GM08714 (cell line): ENCODE measurements around the gene PAQR4.
"Not testable (repeated sequence)": the region's sequence is repeated elsewhere in the genome, so short reads cannot be mapped to it uniquely, and the experiment has no call there.

Source experiments
- H3K4me3 ChIP-seq: fragments of 200-500 bp; sonication (Bioruptor generic); 2 replicates; pipeline ENCODE4 v1.5.1; 2014; ENCODE audit warnings: mild to moderate bottlenecking, low read length, inconsistent platforms
- ZNF274 ChIP-seq: IDR thresholded peaks from 2 replicates; pipeline ENCODE4 v1.6.1; 2012; ENCODE audit warnings: mild to moderate bottlenecking, low read depth, low read length

PAQR4 gene

DNA sequence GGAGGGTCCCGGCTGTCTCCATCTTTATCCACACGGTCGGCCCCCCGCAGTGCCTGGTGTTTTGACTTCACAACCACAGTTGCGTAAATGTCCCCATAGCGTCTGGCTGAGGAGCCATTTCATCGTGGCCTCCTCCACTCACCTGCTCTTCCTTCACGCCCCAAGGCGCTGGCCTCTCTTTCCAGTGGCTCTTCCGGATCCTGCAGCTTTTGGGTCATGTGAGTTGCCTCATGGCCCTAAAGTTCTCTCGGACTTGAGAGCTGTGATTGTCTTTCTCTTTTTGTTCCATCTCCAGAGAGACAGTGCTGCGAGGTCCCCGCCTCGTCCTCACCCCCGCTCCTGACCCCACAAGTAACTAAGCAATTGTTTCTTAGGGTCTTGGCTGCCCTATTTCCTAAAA, 34.7 kb upstream of the PAQR4 start:
- TF ChIP-seq ZNF274: no peak
- no peak overlapping the region for H3K4me3 ChIP-seq

DNA sequence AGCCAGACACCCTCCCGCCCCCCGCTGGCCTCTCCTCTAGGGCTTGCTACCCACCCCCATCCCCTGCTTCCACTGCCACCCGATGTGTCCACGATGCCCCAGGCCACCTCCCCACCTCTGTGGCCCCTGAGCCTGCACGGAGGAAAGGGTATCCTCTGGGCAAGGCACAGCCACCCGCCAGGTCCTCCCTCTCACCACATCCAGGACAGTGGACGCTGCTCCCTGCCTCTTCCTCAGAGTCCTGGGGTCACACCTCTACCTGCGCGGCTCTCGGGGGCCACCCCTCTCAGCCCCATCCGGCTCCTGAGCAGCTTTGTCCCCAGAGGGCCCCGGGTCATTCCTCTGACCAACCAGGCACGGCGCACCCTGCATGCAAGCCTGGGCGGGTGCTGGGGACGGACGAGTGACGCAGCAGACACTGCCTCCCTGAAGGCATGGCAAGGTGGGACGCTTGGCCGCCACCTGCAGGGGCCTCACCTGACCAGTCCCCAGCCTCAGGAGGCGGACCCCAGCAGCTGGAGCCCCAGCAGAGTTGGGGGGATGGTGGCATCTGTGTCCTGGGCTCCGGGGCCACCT, 32.6 kb upstream of the PAQR4 start:
- no peak overlapping the region for H3K4me3 ChIP-seq
- TF ChIP-seq ZNF274: no peak

DNA sequence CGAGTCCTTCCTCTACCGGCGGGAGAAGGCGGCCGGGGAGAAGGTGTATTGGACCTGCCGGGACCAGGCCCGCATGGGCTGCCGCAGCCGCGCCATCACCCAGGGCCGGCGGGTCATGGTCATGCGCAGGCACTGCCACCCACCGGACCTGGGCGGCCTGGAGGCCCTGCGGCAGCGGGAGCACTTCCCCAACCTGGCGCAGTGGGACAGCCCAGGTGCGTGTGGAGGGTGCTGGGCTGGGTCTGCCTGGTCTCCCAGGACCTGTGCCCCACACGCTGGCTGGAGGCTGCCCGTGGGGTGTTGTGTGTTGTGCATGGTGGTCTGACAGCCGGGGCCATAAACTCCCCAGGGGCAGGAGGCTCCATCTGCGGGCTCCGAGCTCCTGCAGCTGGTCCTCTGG, 32.0 kb upstream of the PAQR4 start:
- TF ChIP-seq ZNF274: no peak
- no peak overlapping the region for H3K4me3 ChIP-seq

DNA sequence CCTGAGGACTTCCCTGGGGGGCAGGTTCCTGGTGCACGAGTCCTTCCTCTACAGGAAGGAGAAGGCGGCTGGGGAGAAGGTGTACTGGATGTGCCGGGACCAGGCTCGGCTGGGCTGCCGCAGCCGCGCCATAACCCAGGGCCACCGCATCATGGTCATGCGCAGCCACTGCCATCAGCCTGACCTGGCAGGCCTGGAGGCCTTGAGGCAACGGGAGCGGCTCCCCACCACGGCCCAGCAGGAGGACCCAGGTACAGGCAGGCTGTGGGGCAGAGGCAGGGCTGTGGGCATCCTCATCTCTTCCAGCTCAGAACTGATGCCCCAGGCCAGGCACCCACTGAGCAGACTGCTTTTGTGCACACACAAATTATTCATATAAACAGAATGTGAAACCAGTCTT, 30.9 kb upstream of the PAQR4 start:
- no peak overlapping the region for H3K4me3 ChIP-seq
- no peak for TF ChIP-seq ZNF274

DNA sequence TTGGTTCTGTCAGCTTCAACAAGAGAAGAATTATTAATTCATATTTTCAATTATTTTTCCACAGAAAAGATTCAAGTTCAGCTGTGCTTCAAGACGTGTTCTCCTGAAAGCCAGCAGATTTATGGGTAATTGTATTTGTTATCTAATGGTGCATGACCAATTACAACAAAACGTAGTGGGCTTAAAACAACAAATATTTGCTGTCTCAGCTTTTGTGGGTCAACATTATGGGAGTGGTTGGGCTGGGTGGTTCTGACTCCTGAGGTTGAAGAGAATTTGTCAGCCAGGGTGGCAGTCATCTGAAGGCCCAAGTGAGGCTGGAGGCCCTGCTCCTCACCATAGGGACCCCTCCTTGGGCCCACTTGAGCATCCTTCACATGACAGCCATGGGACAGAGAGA, 29.2 kb upstream of the PAQR4 start:
- H3K4me3 ChIP-seq: no peak overlapping the region
- TF ChIP-seq ZNF274: no peak

DNA sequence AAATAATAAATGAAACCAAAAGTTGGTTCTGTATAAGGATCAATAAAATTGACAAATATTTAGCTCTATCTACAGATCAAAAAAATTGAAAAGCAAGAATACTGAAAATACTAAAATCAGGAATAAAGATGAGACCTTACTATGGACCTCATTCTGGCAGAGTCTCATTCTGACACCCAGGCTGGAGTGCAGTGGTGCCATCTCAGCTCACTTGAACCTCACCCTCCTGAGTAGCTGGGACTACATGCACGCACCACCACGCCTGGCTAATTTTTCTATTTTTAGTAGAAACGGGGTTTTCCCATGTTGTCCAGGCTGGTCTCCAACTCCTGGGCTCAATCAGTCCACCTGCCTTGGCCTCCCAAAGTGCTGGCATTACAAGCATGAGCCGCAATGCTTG, 27.1 kb upstream of the PAQR4 start:
- H3K4me3 ChIP-seq: no peak overlapping the region
- TF ChIP-seq ZNF274: no peak

DNA sequence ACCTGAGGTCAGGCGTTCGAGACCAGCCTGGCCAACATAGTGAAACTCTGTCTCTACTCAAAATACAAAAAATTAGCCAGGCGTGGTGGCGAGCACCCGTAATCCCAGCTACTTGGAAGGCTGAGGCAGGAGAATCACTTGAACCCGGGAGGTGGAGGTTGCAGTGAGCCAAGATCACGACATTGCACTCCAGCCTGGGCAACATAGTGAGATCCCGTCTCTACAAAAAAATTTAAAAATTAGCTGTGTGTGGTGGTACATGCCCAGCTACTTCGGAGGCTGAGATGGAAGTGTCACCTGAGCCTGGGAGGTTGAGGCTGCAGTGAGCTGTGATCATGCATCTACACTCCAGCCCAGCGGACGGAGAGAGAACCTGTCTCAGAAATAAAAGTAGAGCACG, 25.4 kb upstream of the PAQR4 start:
- H3K4me3 ChIP-seq: not testable (repeated sequence)

DNA sequence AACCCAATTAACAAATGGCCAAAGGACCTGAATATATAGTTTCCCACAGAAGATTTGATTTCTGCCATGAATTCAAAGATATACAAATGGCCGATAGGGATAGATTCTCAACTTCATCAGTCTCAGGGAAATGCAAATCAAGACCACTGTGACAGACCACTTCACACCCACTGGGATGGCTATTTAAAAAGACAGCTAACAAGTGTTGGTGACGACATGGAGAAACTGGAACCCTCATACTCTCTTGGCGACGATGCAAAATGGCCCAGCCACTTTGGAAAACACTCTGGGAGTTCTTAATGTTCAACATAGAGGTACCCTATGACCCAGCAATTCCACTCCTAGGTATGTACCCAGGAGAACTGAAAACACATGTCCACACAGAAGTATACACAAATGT, 22.5 kb upstream of the PAQR4 start:
- TF ChIP-seq ZNF274: no peak
- no peak overlapping the region for H3K4me3 ChIP-seq

DNA sequence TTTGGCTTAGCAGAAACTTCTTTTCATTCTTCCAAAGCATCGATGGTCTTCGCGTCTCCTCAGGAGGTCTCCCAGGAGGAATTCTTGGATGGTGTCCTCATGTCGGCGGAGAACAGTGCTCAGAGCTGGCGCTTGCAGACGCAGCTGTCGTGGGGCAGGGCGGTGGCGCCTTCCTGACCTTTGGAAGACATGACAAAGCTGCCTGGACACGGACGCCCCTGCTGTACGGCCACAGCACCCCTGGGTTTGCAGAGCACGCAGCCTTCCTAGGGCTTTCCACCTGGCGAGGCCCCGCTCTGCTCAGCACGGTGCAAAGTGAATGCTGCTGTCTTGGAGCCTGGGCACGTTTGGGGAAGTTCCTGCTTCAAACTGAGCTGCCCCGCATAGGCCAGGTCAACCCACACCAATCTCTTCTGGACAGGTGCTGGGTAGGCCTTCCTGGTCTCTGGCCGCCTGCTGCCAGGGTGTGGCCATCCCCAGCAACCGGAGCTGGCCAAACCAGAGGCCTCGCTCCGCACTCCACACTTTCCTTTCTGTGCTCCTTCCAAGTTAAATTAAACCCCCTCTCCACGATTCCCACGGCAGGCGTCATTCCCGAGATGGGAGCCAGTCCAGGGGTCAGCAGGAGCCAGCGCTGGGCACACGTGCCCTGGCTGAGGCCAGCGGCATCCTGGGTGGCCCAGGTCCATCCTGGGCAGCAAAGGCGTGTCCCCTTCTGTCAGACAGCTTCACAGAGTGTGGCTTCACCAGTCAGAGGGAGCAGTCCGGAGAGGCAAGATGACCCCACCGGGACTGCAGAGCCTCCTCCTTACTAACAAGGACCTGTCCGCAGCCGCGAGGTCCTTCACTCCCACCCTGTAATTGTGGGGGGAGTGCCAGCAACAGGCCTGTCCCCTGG, 20.1 kb upstream of the PAQR4 start:
- H3K4me3 ChIP-seq: no peak overlapping the region
- TF ChIP-seq ZNF274: no peak

DNA sequence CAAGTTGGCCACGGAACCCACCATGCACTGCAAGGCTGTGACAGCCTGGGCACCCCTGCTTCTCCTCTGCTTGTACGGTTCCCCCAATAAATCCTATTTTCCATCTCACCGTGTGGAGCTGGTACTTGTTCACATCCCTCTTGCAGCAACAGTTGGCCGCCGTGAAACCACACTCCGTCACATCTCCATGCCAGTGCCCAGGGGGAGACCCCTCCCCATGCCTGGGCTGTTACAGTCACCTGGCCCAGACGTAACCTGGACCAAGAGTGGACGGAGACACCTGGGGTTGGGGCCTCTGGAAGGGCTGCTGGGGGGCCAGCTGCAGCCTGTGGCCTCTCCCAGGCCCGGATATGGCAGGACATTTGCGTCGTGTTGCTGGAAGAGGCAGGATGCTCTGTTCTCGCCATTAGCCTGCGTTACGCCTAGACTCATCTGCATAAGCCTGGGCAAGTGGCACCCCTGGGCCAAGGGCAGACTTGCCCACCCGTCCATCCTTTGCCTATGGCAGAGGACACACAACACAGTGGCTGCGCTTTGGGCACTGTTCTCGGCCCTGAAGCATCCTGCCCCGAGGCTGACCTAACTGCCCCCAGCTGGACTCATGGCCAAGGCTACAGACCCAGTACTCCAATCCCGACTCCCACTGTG, 19.3 kb upstream of the PAQR4 start:
- H3K4me3 ChIP-seq: no peak overlapping the region
- no peak for TF ChIP-seq ZNF274

DNA sequence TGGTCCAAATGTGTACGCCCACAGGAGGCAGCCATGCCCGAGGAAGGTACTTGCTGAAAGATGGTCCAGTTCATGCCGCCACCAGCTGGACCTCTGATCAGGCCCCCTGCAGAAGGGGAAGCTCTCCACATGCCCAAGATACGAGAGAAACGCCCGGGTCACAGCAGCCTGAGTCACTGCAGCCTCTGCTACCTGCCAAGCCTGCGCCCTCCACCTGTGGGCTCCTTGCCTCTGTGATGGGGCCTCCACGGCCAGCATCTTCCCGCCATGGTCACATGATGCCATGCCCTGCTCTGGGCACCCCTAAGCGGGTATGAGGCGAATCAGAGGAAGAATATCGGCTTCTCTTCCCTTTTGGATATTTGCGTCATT, 18.8 kb upstream of the PAQR4 start:
- no peak overlapping the region for H3K4me3 ChIP-seq
- TF ChIP-seq ZNF274: no peak

DNA sequence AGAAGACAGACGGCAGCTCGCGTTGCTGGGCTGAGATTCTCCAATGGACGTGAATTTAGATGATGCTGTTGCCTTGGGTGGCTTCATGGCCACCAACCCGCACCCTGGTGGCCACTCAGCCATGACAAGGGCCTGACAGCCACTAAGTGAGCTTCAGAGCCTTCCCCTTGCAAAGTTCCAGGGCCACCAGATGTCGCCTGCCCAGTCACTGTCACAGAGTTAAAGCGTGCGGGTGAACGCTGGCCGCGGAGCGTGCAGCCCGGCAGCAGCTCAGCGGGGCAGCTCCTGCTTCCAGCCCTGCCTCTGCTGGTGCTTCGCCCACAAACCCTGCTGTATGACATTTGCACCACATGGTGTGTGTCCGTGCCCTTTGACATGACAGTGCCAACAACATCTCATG, 18.4 kb upstream of the PAQR4 start:
- no peak for TF ChIP-seq ZNF274
- no peak overlapping the region for H3K4me3 ChIP-seq

DNA sequence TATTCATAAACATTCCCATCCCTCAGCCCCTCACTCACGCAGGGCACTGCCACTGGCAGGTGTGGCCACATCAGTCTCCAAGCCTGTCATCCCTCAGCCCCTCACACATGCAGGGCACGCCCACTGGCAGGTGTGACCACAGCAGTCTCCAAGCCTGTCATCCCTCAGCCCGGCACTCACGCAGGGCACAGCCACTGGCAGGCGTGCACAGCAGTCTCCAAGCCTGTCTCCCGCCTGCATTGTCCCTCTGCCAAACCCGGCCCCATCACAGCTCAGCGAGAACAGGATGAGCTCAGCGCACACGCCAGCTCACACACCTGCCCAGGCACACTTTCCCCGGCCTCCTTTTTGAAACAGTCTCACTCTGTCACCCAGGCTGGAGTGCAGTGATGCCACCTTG, 16.5 kb upstream of the PAQR4 start:
- no peak for TF ChIP-seq ZNF274
- H3K4me3 ChIP-seq: no peak overlapping the region

DNA sequence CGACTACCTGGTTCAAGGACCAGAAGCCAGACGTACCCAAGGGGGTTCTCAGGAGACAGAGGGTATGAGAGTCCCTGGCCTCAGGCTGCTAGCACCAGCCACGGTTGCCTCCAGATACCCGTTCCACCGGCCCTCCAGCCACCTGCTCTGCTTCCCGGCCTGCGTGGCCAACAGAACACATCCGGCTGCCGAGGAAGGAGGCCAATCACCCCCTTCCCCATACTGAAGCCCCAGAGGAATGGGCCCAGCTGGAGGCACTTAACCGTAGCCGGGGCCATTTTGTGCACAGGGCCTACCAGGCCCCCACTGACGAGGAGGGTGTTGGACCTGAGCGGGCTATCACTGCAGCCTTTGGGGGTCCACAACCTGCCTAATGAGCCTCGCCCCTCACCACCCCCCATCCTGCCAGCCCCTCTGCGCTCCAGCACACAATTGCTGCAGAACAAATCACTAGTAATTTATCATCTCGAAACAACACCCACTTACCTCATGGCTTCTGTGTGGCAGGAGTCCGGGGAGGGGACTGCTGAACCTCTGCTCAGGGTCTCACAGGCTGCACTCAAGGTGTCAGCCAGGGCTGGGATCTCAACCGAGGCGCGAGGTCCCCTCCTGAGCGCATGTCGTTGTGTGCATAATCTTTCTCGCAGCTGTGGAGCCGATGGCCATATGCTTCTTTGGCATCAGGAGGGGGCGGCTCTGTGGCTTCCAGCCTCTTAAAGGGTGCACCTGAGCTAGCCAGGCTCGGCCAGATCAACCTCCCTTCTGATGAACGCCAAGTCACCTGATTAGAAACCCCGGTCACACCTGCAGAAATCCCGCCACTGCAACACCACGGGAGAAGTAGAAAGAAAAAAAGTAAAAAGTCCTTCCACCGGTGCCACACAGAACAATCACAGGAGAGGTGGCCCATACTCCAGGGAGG, 15.2 kb upstream of the PAQR4 start:
- H3K4me3 ChIP-seq: no peak overlapping the region
- no peak for TF ChIP-seq ZNF274
